ENCODE results near the gene DSCAML1.

The DSCAML1 gene

DNA sequence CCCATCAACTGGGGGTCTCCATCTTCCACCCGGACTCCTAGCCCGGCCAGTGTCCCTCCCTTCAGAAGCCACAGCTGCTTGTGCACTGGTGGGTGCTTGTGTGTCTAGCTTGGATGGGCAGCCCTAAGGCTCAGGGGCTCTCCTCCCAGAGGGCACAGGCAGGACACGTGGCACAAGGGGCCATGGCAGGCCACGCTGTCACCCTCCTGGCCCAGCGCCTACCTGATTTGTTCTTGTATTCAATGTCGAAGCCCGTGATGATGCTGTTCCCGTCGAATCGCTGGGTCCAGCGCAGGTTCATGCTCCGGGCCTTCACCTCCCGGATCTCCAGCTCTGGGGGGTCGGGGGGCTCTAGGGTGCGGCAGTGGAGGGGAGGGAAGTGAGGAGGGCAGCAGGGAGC, 316.8 kb downstream of the DSCAML1 start:
- DNase-seq, result no peak

DNA sequence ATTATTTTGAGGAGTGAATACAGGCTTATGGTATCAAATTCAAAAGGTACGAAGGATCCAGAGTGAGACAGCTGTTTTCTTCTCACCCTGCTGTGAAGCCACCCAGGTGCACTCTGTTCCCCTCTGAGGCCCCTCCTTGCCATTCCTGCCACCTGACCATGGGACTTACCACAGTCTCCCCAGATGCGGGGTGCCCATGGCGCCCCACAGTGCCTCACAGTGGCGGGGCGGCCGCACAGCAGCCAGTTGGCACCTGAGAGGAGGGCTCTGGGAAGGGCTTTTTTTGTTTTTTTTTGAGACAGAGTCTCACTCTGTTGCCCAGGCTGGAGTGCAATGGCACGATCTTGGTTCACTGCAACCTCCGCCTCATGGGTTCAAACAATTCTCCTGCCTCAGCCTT, 317.6 kb downstream of the DSCAML1 start:
- DNase-seq, result no peak

DNA sequence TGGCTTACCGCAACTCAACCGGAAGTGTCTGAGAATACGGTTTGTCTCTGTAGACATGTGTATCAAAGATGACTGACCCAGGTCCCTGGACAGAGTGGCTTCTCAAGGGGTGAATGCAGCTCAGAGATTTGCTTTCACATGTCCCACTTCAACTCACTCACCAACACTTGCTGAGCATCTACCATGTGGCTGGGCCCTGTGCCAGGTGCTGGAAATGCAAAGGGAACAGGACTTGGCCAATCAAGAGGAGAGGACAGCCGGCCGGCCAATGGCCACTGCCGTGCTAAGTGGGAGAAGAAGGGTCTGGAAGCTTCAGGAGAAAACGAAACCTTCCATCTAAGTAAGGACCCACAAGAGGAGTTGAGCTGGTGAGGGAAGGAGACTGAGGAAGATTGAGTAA, 318.1 kb downstream of the DSCAML1 start:
- no peak for DNase-seq

DNA sequence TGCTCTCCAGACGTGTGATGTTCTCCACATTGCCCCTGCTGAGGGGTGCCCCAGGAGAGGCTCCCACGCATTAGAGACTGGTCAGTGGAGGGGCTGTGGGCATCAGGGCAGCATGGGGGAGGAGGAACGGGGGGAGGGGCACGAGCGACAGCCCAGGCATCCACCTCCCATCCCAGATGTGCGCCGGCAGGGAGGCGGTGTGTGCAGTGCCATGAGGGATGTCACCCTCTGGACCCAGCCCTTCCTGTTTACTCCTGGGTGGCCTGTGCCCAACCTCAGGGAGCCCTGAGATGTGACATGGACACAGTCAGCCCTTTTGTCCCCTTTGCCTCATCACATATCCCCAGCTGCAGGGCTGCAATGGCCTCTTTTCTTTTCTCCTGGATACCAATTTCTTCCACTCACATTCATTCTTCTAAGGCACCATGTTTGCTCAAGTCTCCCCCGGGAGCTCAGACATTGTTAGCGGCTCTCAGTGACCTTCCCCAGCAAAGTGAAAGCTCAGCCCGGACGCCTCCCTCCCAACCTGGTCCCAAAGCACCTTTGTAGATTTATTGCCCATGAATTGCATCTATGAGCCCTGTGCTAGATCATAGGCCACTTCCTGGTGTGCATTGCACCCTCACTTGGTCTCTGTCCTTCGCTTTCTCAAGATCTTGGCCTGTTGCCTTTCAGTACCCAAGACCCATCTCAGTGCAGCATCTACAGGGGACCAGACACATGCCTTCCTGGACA, 318.7 kb downstream of the DSCAML1 start:
- no peak for DNase-seq

DNA sequence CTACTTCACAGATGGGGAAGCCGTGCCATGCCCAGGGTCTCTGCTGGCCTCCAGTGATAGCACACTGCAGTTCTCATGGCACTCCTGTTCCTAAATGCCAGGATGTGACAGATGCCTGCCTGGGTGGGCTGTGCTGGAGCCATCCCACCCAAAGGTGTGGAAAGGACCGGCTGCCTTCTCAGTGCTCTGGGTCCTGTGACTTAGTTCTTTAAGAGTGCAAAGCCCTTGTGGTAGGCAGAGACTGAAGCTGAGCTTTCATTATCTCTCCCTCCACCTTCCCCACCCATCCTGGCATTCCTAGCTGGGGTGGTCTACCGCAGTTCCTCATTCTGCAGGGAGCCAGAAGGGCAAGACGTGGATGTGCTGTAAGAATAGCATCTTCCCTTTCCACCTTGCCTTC, 319.3 kb downstream of the DSCAML1 start:
- no peak for DNase-seq

DNA sequence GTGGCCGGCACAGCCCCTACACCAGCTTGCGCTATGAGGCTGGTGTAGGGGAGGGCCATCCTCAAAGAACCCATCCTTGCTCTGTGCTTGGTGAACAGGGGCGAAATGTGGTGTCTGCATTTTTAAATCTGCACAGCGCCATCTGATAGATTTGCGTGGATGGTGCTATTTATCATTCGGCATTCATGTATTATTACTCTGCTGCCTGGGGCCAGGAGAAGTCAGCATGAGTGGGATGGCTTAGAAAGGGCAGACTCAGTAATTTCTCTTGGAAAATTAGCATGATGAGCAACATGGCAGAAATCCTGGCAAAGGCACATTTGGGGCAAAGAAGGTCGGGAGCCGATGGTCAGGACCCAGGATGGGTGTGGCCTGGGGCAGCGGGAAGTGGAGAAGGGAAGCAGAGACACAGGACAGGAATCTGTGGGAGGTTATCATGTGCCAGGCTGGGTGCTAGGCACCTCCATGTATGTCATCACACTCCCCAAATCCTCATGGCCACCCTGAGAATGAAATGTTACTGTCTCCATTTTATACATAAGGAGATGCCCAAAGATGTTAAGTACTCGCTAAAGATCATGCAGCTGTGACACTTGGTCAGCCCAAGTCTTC, 320.4 kb downstream of the DSCAML1 start:
- no peak for DNase-seq

DNA sequence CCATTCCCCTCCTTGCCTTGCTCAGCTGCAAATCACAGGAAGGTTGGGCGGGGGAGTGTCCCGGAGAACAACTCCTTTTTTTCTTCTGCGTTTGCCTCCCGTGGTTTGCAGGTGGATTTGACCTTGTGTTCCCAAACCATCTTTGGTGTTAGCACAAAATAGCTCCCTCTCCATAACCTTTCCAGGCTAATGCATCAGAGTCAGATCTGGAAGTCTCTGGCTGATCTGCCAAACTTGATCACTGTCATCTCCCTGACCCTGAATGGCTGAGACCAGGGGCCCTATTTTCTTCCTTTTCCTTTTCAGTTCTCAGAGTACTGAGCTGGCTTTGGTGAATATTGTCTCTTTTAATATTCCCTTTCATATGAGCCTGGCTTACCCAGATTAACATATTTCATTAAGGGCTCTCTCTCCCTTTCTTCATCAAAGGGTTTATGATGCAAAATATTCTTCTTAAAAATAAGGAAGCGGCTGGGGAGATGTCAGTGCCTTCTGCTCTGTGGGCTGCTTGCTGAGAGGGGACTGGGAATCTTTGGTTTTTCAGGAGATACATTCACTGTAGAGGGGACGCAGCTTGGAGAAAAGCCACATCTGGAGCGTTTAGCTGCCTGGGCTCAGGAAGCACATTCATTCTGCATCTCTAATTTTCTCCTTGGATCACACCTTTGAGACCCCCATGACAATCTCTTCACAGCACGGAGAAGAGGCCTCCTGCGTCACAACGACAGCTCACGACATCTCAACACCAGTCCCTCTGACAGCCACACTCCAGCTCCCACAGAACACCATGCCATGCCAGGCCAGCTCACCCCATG, 321.1 kb downstream of the DSCAML1 start:
- no peak for DNase-seq

DNA sequence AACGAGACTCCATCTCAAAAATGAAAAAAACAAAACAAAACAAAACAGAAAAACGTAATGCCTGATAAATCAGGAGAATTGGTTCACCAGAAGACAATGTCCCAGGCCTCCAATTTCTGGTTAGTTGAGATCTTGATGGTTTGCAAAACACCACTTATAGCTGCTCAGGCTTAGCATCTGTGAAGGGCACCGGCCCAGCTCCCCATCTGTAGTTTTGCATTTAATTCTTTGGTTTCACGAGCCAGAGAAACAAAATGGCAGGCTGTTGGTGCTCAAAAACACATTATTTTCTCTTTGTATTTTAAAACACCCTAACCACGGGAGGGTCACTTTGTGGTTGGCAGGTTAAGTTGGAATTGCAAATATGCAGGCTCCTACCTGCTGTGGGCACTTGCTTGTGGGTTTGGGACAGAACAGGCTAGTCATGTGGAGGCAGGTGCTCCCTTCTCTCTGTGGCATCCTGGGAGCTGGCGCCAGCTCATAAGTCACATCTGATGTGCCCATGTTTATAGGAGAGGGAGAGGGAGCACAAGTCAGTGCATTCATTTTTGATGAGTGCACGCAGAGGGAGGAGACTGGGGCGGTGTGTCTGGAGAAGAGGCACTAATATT, 323.4 kb downstream of the DSCAML1 start:
- no peak for DNase-seq

DNA sequence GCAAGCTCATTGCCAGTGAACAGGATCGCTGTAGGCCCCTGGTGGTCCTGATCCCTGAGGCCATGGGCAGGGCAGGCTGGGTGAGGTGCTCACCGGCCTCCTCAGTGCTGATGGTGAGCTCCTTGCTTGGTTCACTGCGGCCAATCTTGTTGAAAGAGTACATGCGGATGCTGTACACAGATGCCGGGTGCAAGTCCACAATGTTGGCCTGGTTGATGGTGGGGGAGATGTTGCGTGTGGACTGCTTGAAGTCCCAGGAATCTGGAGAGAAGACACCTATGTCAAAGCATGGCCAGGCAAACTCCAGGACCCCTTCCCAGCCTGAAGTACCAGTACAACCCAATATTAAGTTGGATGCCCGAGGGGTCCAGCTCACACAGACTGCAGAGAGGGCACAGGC, 325.2 kb downstream of the DSCAML1 start:
- no peak for DNase-seq

DNA sequence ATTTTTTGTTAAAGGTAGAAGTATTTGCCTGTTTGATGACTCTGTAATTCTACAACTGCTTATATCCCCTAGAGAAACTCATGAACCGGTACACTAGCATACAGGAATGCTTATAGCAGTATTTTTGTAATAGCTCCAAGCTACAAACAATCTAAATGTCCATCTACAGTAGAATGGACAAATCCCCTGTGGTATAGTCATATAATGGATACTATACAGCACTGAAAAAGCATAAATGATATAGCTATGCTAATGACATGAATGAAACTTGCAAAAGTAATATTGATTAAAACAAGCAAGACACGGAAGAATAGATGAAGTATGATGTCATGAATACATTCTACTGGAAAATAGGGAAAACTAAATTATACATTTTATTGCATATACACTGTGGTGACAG, 326.4 kb downstream of the DSCAML1 start:
- DNase-seq, result no peak

DNA sequence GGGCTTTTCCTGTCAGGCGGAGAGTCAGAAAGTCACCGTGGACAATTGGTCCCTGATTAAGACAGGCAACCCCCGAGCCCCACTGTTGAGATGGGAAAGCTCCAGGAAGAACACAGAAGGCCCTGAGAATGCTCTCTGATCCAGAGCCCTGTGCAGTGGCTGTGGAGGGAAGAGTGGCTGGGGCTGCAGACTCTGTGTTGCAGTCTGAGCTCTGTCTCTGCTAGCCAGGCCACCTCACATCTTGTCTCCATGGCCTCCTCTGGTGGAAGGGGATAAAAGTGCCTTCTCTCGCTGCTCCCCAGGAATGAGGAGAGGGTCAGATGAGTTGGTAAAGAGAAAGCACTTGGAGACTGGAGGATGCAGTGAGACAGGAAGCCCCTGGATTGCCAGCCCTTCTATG, 328.1 kb downstream of the DSCAML1 start:
- DNase-seq, result no peak

DNA sequence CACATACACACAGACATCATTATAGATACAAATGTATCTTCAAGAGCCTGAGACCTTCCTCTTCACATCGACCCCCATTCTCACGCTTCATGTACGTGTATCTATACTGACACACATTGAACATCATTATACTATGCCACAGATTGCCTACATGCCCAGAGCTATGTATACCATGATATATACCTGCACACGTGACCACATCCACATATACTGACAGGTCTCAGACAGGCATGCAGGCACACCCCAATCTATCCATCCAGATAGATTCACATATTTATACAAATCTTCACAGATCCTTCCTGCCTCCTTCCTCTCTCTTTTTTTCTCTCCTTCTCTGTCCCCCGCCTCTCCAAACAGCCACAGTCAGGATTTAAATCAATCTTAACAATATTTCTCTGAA, 329.2 kb downstream of the DSCAML1 start:
- no peak for DNase-seq

DNA sequence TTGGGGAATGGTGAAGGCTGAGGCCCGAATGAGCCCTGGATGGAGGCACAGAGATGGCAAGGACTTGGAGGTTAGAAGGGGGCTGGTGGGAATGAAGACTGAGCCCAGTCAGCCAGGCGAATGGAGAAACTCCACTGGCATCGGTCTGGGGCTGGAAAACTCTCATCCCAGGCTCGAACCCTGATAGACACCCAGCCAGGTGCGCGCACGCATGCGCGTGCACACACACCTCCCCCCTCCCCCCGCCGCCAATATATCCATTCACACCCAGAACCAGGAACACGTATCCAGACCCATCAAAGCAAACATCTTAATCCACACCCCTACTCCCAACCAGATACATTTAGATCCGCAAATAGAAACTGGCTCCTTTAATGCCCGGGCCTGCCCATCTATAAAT, 330.1 kb downstream of the DSCAML1 start:
- no peak for DNase-seq

DNA sequence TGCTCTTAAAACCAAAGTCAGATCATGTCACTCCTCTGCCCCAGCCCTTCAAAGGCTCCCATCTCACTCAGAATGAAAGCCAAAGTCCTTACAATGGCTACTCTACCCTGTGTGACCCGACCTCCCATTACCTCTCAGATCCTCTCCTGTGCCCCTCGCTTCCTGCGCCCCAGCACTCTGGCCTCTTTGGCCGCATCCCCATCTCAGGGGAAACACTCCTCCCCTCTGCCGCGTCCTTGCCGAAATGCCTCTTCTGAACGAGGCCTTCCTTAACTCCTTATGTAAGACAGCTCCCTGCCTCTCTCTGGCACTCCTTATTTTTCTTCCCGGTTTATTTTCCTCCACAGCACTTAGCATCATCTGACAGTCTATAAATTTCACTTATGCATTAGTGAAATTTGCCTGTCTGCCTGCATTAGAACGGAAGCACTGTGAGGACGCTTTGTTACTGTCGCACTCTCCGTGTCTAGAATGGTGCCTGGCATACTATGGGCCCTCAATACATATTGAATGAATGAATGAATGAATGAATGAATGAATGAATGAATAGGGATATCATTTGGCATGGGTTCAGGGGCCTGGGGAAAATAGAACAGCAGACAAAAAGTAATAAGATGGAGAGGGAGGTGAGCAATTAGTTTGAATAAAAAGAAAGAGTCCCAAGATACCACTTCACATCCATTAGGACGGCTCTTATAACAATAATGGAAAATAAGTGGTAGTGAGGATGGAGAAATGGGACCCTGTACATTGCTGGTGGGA, 331.6 kb downstream of the DSCAML1 start:
- DNase-seq, result no peak

DNA sequence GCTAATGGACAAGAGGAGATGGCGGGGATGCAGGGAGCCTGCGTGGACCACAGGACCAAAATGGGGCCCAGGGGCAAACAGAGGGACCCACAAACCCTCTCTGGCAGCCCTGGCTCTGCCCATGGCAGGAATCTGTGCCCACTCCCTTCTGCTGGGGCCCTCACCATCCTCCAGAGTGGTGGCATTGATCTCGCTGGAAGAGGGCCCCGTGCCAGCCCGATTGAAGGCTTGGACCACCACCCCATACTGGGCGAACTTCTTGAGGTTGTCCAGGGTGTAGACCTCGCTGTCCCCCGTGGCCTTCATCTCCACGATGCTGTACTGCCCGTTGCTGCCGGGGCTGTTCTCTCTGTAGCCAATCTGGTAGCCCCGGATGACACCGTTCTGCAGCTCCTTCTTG, 332.2 kb downstream of the DSCAML1 start:
- no peak for DNase-seq

DNA sequence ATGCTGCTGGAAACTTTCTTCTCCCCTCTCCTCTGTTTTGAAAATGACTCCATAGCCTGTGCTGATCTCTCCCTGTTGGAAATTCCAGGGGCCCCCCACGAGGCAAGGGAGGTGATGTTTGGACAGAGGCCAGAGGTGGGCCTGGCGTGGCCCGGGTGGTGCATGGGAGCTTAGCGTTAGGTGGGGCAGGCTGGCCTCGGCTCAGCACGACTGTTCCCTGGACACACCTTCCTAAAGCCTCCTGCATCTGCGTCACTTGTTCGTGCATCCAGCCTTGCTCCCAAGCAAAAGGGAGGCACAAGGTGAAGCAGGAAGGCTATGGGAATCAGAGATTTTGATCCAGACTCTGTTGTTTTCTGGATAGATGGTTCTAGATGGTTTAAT, 334.2 kb downstream of the DSCAML1 start:
- no peak for DNase-seq

DNA sequence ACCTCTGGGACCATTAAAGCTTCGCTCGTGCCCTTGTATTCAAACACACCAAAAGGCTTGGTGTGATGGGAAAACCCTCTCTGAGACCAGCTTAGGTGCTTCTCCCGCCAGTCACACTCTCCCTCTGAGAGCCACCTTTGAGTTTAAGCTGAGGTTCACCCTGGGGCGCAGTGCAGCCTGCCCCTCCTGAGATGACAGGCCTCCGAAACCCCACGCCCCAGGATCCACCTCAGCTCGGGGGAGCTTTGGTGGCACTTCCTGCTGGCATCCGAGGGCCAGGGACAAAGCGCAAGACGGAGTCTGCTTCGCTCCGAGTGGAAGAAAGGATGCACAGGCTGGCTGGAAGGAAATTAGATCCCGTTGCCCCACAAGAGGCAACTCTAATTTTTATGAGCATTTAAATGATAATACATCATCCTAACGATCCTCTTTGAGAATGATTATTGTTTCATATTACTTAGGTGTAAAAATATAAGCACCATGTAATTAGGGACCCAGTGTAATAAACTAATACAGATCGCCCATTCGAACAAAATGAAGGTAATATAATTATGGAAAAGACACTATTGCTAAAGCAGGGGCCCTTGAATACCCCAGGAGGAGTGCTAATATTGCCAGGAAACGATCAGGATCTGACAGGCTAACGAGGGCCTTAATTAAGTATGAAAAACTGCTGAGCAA, 334.7 kb downstream of the DSCAML1 start:
- DNase-seq, result no peak

DNA sequence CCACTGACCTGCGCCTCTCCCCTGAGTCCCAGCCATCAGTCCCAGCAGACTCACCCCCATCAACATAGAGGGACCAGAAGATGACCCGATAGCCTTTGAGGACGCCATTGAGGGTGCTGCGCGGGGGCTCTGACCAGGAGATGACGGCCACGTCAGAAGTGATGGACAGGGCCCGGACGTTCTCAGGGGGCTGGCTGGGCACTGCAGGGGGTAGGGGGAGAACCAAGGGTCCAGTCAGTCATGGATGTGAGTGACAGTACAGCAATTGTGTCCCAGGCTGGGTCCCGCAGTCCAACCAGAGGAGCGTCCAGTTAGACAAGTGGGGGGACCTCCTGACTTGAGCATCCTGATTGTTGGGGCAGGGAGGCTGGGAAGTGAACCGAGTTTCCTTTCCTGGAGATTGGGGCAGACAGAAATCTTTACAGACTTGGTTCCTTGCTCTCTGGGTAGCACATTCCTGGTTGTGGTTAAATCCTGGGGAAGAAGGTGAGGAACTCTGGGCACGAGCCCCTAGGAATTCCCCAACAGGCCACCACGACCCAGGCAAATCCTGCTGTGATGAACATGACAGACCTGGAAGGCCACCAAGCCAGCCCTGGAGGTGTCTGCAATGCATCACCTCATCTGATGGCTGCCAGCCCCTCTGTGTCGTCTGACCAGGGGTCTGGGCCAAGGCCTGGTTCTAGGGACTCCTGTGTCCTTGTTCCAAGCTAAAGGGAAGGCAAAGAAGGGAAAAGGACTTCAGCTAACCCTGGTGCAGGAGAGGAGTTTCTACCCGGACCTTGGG, 335.4 kb downstream of the DSCAML1 start:
- no peak for DNase-seq

DNA sequence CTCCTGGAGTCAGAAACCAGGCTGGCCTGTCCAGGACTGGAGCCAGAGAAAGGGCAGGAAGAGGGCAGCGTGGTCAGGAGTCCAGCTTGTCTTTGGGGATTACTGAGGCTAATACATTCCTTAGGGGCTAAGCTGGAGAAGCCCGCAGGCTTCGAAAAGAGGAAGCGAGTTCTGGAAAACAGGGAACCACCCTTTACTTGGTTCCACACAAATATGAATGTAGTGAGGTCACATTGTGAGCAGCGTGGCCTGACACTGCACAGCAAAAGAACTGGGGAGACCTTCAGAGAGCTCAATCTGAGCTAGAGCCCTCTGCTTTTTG, 337.1 kb downstream of the DSCAML1 start:
- no peak for DNase-seq

DNA sequence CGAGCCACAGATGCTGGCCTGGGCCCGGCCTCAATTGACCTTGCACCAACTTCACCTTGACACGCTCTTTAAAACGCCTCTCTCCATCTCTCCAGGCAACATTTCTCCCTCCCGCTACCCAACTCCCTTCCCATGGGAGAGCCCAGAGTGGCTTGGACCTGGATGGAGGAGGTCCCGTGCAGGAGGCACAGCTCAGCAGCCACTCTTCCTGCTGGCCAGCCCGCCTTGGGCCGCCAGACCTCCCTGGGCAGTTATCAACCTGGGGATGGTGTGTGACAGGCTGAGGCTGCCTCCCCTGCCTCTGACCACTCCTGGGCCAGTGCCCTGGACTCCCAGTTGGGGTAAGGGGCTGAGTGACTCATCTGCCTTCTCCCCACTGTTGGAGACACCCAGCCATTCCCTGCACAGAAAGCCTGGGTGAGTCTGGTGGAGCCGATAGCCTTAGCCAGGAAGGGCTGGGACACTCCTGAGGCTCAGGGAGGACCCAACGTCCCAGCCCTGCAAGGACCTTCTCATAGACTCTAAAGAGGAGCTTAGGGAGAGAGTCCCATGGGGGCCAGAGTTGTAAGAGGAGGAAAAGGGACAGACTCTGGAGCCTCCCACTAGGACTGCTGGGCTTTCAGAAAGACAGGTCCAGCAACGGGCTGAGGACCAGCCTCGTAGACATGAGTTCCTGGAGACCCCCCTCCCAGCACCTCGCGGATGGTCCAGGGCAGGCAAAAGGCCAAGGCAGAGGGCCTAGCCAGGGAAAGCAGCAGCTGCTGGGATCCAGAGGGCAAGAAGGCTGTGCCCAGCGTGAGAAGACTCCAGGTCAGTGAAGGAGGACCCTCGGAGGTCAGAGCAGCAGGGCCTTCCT, 337.7 kb downstream of the DSCAML1 start:
- no peak for DNase-seq

Measured in NCI-H226 (cell line).